ENCODE measurements around the gene CTTN.

The CTTN gene

DNA sequence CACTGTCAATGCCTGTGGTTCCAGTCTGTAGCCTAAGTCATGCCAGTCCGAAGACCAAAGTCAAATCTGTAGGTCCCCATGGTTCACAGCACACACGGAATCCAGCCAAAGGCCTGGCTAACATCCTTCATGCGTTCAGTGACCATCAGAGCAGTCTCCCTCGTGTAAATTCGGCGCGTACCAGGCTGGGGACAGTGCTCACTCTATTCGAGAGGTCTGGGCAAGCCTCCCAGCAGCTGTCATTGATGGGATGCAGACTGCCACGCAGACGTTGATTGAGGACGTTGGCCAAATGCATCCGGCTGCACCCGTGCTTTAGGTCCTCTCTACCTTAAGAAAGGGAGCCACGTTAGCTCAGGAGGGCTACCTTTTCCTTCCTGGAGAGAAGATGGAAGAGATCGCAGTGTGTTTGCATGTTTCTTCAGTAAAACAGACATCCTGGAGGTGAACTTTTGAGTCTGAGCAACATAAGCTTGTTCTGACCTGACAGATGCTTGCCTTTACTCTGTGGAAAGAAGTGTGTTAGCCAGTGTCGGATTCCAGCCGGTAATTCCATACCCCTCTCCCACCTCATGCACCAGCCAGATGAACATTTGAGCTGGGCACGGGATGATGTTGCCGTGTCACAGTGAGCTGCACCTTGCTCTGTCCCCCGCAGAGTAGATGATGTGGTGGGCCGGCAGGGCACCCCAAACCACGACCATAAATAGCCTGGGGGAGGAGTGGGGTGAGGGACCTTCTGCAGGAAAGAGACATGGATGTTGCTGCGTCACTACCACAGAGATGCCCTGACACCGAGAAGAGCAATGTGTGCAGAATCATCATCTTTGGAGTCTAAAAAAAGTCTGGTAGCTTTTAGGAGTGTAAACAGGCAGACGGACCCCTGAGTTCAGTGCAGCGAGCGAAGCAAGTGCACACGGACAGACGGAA is 12.2 kb downstream of the CTTN start:
- no peak for DNase-seq

- no peak for DNase-seq
Measured at GRCh38 chr11:70411713-70412452, 13.6 kb downstream of the CTTN start.

DNA sequence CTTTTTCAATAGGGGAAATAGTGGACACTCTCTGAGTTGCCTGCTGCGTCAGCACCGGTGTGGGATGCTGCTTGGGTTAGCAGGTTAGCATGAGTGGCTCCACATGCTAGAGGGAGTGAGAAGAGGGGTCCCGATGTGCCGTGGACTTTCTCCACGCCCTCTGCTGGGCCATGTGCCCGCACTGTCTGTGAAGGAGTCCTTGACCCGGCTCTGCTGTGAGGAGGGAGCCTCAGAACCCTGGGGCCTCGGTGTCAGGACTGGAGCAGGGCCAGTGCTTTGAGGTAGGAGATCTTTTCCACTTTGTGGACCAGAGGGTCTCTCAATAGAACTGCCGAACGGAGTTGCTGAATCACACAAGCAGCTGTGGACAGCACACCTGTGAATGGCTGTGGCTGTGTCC is 14.8 kb downstream of the CTTN start:
- no peak for DNase-seq

DNA sequence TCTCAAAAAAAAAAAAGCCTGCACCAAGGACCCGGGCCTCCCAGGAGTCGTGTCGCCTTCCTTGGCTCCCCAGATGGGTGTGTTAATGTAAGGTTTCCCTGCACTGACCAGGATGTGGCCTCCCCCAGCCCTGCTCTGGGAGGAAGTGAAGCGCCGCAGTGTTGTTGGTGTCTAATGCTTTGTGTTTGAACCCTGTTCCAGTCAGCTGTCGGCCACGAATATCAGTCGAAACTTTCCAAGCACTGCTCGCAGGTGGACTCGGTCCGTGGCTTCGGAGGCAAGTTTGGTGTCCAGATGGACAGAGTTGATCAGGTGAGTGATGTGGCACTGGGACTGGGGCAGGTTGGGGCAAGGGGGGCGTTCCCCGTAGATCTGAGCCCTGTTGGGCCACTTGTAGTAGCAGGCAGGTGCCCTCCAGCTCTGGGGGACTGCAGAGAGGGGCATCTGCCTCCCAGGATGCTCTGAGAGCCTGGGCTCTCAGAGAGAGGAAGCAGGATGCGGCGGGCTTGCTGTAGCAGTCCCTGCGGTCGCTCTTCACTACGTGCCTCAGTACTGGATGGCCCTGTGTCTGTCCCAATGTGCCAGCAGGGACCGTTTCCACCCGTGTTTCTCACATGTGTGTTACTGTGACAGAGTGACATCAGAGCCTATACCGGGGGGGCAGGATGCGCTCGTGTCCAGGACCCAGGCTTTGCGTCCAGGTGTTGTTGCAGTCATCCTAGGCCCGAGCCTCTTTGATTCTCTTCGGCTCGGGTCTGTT is 16.2 kb downstream of the CTTN start:
- no peak for DNase-seq

- DNase-seq: no peak
Measured at GRCh38 chr11:70415191-70415590, 16.9 kb downstream of the CTTN start.

DNA sequence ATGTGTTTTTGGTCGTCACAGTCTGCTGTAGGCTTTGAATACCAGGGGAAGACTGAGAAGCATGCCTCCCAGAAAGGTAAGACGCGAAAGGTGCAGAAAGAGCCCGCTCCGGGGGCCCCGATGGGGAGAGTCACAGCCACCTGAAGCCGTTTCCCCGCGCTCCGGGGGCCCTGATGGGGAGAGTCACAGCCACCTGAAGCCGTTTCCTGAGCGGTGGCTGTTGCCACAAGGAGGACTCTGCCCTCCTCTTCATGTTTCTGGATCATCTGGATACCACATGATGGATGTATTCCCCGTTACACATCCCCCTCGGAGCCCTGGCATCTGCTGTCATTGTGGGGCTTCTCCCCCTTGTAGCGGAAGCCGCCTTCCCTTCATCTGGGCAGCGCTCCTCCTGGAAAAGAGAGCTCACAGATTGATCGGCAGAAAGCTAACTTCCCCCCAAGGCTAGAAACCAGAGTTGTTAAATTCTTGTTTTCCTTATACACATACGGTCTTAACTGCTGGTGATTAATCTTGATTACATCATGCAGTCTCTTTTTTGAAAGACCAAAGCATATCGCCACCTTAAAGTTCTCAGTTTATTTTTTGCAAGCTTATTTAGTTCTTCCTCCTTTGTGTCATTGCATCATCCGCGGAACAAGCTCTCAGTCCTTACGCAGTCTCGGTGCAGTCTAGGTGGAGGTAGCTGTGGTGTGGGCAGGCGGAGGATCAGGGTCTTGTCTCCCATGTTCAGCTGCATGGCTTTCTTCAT is 17.5 kb downstream of the CTTN start:
- DNase-seq: no peak

DNA sequence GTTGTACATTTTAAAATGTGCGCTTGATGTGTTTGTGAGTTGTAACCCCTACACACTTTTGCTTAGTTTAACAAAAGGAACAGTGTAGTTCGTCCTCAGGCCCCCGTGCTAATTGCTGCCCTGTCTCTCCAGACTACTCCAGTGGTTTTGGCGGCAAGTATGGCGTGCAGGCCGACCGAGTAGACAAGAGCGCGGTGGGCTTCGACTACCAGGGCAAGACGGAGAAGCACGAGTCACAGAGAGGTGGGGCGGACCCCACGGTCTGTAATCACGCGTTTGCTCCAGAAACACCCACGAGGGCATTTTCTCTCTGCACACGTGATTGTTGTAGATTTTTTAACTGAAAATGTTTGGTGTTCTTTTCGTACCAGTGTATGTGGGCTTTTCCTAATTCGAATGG is 18.6 kb downstream of the CTTN start:
- no peak for DNase-seq

DNA sequence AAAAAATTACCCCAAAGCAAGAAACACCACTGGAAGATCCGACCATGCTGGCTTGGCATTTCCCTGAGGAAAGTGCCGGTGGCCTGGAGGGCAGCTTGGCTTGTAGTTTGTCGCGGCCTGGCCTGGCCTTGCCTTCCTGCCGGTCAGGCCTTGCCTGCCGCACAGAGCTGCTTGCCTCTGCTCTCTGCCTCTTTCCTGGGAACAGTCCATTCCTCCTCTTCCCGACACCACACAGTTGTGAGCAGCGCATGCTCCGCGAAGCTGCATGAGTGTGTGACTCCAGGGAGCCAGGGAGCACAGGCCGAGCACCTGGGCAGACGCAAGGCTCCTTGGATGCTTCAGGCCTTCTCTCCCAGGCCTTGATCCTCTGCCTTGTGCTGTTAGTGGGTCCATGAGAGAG is 19.8 kb downstream of the CTTN start:
- no peak for DNase-seq

GRCh38 chr11:70419307-70420007 is 21.1 kb downstream of the CTTN start:
- no peak for DNase-seq

DNA sequence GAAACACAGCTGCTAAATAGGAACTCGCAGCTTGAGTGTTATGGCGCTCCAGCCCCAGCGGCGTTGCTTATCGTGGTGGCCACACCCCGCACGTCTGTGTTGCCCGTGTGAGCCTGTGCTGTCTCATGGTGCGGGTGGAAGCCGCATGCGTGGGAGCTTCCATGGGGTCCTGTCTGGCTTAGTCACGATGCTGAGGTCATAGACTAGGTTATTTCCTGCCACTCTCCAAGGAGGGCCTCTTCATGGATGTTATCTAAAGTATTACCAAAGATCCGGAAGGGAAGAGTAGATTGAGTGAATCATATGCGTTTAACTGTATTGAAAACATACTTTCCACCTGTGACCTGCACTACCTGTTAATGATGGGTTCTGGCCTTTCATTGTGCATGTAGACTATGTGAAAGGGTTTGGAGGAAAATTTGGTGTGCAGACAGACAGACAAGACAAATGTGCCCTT is 21.7 kb downstream of the CTTN start:
- no peak for DNase-seq

GRCh38 chr11:70420496-70420895 is 22.2 kb downstream of the CTTN start:
- DNase-seq: no peak

- DNase-seq: no peak
Measured at GRCh38 chr11:70421123-70421522, 22.8 kb downstream of the CTTN start.

DNA sequence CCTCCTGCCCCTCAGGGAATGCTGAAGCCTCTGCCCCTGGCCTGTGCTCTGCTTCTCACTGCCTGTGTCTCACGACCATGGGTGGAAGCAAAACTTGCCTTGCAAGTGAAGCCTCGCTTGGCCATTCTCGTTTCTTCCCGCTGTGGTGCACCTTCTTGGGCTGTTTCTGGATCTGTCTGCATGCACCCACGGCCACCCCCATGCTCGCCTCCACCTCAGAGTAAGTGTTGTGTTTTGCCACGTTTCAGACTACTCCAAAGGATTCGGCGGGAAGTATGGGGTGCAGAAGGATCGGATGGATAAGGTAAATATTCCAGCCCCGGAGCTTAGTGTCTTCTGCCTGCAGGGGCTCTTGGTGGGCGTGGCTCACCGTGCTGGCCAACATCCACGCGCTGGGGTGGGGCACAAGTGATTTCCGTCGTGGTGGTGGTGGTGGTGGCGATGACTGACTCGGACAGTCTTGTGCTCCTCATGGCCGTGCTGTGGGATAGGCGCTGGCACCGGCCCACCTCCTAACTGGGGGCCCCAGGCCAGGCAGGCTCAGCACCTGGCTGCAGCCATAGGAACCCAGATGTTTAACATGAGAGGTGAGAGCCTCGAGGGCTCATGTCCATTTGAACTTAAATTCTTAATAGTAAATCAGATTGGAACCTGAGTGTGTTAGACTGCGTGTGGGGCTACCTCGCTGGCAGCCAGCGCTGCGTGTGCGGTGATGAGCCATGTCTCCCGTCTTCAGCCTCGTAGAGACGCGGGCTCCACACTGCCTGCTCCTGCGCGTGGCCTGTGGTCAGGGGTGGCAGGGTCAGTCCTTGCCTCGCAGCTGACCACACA is 24.6 kb downstream of the CTTN start:
- no peak for DNase-seq

DNA sequence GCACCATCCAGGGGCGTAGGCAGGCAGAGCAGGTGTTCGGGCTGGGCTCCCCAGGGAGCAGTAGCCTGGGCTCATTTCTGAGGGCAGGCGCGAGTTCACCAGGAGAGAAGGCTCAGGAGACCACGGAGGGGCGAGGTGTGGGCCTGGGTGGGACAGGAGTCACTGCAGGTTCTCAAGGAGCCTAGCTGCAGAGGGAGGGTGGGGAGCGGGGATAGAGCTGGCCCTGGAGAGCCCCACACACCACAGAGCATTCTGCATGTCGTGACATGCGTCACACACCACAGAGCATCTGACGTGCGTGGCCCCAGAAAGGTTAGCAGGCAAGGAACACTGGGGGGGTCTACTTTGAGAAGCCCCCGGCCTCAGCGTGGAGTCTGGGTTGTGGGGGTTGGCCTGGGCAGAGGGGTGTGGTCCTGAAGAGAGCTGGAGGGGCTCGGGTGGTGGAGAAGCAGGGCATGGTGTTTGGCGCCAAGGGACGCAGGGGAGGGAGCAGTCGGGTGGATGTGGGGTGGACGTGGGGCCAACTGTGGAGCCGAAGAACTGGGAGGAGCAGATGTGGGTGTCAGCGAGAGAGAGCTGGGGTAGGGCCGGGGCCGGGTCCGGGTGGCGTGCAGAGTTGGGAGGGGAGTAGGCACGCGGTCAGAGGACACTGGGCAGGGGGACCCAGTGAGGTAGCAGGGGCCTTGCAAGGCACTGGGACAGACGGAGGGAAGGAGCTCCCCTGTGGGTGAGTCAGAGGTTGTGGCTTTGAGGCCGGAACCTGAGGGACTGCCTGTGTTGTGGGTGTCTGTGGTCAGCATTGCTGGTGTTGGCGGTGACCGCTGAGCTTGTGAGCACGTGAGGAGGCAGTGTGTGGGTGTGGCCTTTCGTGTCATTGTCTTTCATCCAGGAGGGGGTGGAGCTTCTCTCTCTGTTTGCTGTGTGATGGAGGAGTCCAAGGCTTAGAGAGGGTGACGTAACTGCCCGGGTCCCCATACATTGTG is 25.5 kb downstream of the CTTN start:
- DNase-seq: peak; percentile 40 to 41

DNA sequence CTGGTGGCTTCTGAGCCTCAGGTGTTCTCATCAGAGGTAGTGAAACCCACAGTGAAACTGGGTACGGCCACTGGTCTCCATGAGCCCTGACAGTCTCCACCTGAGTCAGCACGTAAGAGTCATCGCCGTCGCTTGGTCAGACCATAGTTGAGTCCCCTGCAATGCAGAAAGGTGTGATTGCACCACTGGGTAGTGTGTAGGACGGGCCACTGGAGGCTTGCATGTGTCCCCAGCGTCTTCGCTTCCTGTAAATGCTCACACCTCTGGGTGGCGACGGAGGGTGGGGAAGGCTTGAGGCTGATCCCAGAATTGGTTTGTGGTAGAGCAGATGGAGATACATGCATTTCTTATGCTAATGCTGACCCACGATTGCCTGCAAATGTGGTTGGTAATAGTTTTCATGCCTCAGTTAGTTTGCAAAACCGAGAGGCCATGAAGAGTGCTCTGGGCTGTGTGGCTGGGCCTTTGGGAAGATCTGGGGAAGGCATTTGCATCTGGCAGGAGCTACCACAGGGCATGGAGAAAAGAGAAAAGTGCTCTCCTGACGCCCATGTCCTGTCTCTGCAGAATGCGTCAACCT is 26.5 kb downstream of the CTTN start:
- no peak for DNase-seq

DNA sequence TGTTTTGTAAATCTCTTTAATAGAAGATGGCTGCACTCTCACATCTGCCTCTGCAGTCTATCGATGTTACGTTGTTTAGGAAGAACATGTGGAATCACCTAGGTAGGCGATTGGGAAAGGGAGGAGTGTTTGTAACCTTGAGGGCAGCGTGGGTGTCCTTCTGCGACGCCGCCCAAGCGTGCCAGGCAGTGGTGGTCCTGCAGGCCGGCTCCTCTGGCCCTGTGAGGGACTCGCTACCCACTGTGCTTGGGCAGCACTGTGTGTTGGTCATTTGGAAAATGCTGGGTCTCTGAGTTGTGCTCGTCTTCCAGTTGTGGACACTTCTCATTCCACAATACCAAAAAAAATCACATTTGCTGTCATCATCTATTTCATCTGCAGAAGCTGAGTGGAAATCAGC is 29.1 kb downstream of the CTTN start:
- DNase-seq: no peak

DNA sequence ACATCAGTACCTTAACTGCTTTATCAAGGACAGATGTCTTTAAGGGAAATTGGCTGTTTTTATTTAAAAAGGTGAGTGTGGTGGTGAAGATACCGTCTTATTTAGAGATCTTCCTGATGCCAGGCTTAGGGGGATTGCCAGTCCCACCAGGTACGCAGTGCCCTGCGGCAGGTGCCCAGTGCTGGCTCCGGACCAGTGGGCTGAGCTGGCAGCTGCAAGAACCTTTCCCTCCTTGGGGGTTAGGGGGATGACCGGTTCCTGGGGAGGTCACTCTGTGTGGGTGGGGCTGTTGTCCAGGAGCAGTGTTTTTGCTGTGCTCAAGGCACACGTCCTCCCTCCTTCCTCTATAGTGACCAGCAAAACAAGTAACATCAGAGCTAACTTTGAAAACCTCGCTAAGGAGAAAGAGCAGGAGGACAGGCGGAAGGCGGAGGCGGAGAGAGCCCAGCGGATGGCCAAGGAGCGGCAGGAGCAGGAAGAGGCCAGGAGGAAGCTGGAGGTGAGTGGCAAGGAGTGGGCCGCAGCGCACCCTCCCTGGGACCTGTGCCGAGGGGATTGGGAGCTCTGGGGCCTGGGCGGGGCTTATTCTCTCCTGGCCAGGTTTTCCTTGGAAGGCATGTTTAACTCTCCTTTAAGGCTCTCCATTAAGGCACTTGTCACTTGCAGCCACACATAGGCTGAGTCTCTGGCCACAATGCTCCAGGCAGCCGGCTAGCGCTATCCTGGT is 30.5 kb downstream of the CTTN start:
- DNase-seq: no peak

GRCh38 chr11:70429428-70429705 is 31.0 kb downstream of the CTTN start:
- DNase-seq: no peak
